K562 (cell line): ENCODE measurements around the gene ADAT2. TPM values are rescaled to one million over a fixed set of nuclear protein-coding genes. Genes with fewer than 3 reads are reported as not detected.
A peak's percentile ranks its signal among the peaks of the same experiment; 100 is the strongest.

Experiments used
- BCLAF1 ChIP-seq, 2 experiments: fragments of 450-650 bp in 1 of 2; IDR thresholded peaks; 2 replicates each; pipeline ENCODE4 v1.6.1; 2011 to 2017; ENCODE audit warnings: low read depth in 2 of 2, antibody characterized with exemption in 1 of 2, borderline replicate concordance in 1 of 2, low read length in 1 of 2, mild to moderate bottlenecking in 1 of 2, mixed read lengths in 1 of 2; ENCODE audit not compliant: control insufficient read depth in 1 of 2
- E2F1 ChIP-seq: sonication (generic); formaldehyde crosslinking; IDR thresholded peaks from 2 replicates; pipeline ENCODE4 v1.8.1; 2023; ENCODE audit warnings: mild to moderate bottlenecking, missing genetic modification reagents, moderate library complexity
- EWSR1 ChIP-seq: fragments of 450-650 bp; IDR thresholded peaks from 2 replicates; pipeline ENCODE4 v1.6.1; 2018; ENCODE audit warnings: borderline replicate concordance, mild to moderate bottlenecking, low read depth, moderate library complexity; ENCODE audit not compliant: partially characterized antibody
- EZH2 ChIP-seq: IDR thresholded peaks from 2 replicates; pipeline ENCODE4 v1.6.1; 2012; ENCODE audit warnings: low read depth, mild to moderate bottlenecking, inconsistent platforms, low read length, borderline replicate concordance
- GTF2F1 ChIP-seq: IDR thresholded peaks from 2 replicates; pipeline ENCODE4 v1.6.1; 2011; ENCODE audit warnings: low read depth, low read length, improper control_type of control experiment
- HDAC1 ChIP-seq, 2 experiments: fragments of 450-650 bp; IDR thresholded peaks; 2 replicates each; pipeline ENCODE4 v1.6.1; 2016 to 2017; ENCODE audit warnings: inconsistent platforms in 1 of 2, mild to moderate bottlenecking in 1 of 2, moderate library complexity in 1 of 2
- HLTF ChIP-seq: fragments of 450-650 bp; IDR thresholded peaks from 2 replicates; pipeline ENCODE4 v1.6.1; 2016
- HNRNPH1 ChIP-seq: fragments of 200-400 bp; formaldehyde crosslinking; optimal IDR thresholded peaks from 2 replicates; pipeline ENCODE3; 2017; ENCODE audit warnings: low read depth, mild to moderate bottlenecking, low read length, moderate library complexity
- KAT8 ChIP-seq: fragments of 450-650 bp; IDR thresholded peaks from 2 replicates; pipeline ENCODE4 v1.6.1; 2016; ENCODE audit warnings: low read depth, mild to moderate bottlenecking
- KLF16 ChIP-seq: IDR thresholded peaks from 2 replicates; pipeline ENCODE4 v1.6.1; 2016; ENCODE audit warnings: antibody characterized with exemption
- MLLT1 ChIP-seq, 2 experiments: fragments of 450-650 bp; IDR thresholded peaks; 2 replicates each; pipeline ENCODE4 v1.6.1; 2016
- NCOA4 ChIP-seq: fragments of 450-650 bp; IDR thresholded peaks from 2 replicates; pipeline ENCODE4 v1.6.1; 2018; ENCODE audit warnings: mild to moderate bottlenecking; ENCODE audit not compliant: partially characterized antibody
- NFE2 ChIP-seq: IDR thresholded peaks from 2 replicates; pipeline ENCODE4 v1.6.1; 2014; ENCODE audit warnings: antibody characterized with exemption, low read depth
- RBBP5 ChIP-seq: fragments of 200-600 bp; sonication (generic); IDR thresholded peaks from 2 replicates; pipeline ENCODE4 v1.6.1; 2012; ENCODE audit warnings: borderline replicate concordance, mild to moderate bottlenecking, low read length, control low read depth, inconsistent platforms; ENCODE audit not compliant: insufficient read depth, poor library complexity, severe bottlenecking
- SUPT5H ChIP-seq: fragments of 450-650 bp; IDR thresholded peaks from 2 replicates; pipeline ENCODE4 v1.6.1; 2016
- TBL1XR1 ChIP-seq, 2 experiments: IDR thresholded peaks; 2 replicates each; pipeline ENCODE4 v1.6.1; 2012; ENCODE audit warnings: improper control_type of control experiment in 2 of 2, low read length in 2 of 2, mild to moderate bottlenecking in 1 of 2
- YBX1 ChIP-seq: fragments of 450-650 bp; IDR thresholded peaks from 2 replicates; pipeline ENCODE4 v1.7.1; 2016; ENCODE audit warnings: mild to moderate bottlenecking
- YY1 ChIP-seq, 3 experiments: IDR thresholded peaks; 2 replicates each; pipeline ENCODE4 v1.6.1; 2011; ENCODE audit warnings: low read length in 2 of 3, mild to moderate bottlenecking in 2 of 3, moderate library complexity in 2 of 3, borderline replicate concordance in 1 of 3, control low read depth in 1 of 3, low read depth in 1 of 3; ENCODE audit not compliant: insufficient read depth in 3 of 3, insufficient replicate concordance in 2 of 3, control insufficient read depth in 1 of 3, insufficient read length in 1 of 3; ENCODE audit errors: extremely low read depth in 1 of 3
- ZFPM2 ChIP-seq: fragments of 250-450 bp; sonication (Bioruptor Pico); IDR thresholded peaks from 2 replicates; pipeline ENCODE4 v1.5.1; 2022; ENCODE audit warnings: mild to moderate bottlenecking
- ZNF165 ChIP-seq: fragments of 250-450 bp; sonication (Bioruptor Pico); IDR thresholded peaks from 2 replicates; pipeline ENCODE4 v1.4.0; 2020; ENCODE audit warnings: borderline replicate concordance
- ZNF24 ChIP-seq: fragments of 450-650 bp; IDR thresholded peaks from 2 replicates; pipeline ENCODE4 v1.6.1; 2016
- ZNF253 ChIP-seq: fragments of 250-450 bp; sonication (Bioruptor Pico); conservative IDR thresholded peaks from 2 replicates; pipeline ENCODE4 v1.6.1; 2021; ENCODE audit warnings: mild to moderate bottlenecking
- ZNF263 ChIP-seq: sonication (generic); formaldehyde crosslinking; IDR thresholded peaks from 2 replicates; pipeline ENCODE4 v1.8.0; 2022; ENCODE audit warnings: mild to moderate bottlenecking, missing genetic modification reagents, borderline replicate concordance
- ZNF324 ChIP-seq: fragments of 250-450 bp; sonication (Bioruptor Pico); IDR thresholded peaks from 2 replicates; pipeline ENCODE4 v1.4.0; 2020; ENCODE audit warnings: mild to moderate bottlenecking
- ZNF41 ChIP-seq: fragments of 250-450 bp; sonication (Bioruptor Pico); conservative IDR thresholded peaks from 2 replicates; pipeline ENCODE4 v1.4.0; 2020; ENCODE audit warnings: mild to moderate bottlenecking
- ZNF507 ChIP-seq: conservative IDR thresholded peaks from 2 replicates; pipeline ENCODE4 v1.6.1; 2017; ENCODE audit warnings: missing genetic modification characterization, missing compliant biosample characterization
- polyA plus RNA-seq, 8 experiments: library from polyadenylated mRNA; depleted of rRNA in 4 of 8; stranded (reverse) in 5 of 8; unstranded in 3 of 8; fragments of >200 nt; fragmentation: Nextera tagmentation in 2 of 8; fragmentation: Illumina TruSeq in 1 of 8; extraction: Ambion mirVana in 2 of 8; extraction: Trizol in 1 of 8; gene quantifications; 2 replicates each; pipeline versions ENCODE4 v1.2.1 to v1.2.3, GENCODE V29; 2011 to 2014; ENCODE audit warnings: inconsistent platforms in 1 of 8, missing spikeins in 1 of 8
- total RNA-seq, 7 experiments: library from RNA; depleted of rRNA in 6 of 7; stranded (reverse); fragments of >200 nt in 6 of 7; fragmentation: Illumina TruSeq in 2 of 7; extraction: Trizol in 2 of 7; gene quantifications; 2 replicates each; pipeline versions ENCODE4 v1.2.1 to v1.2.3, GENCODE V29; 2011 to 2021; ENCODE audit warnings: low replicate concordance in 1 of 7

Gene ADAT2
- total and polyA plus RNA-seq, 9 of the 15 experiments (the other 6 are each of a cell fraction or from before 2014, with no cell fraction given): 13.0 to 62.5 (median 31.7) TPM

GRCh38 chr6:143485967-143486366, 35.5 kb upstream of the ADAT2 start (continued):
- TF ChIP-seq RBBP5: no peak
- TF ChIP-seq HLTF: no peak
- no peak for TF ChIP-seq EWSR1
- TF ChIP-seq SUPT5H: no peak
- no peak for TF ChIP-seq NCOA4
- TF ChIP-seq NFE2: no peak
- TF ChIP-seq HDAC1 (IDR thresholded peaks at IDR 0.05): no peak
- no peak for TF ChIP-seq KLF16
- no peak for TF ChIP-seq BCLAF1 (IDR thresholded peaks at IDR 0.05; ENCODE audit: borderline replicate concordance in 1 of 2, control insufficient read depth in 1 of 2, low read depth in 2 of 2, low read length in 1 of 2)
- TF ChIP-seq EZH2: no peak
- TF ChIP-seq ZNF324 (CRISPR knock-in tag): 0 out of 2 replicates have a peak, but pooled peaks have one; percentile 10
- no peak for TF ChIP-seq ZNF165 (CRISPR knock-in tag)
- no peak for TF ChIP-seq HNRNPH1
- TF ChIP-seq YY1 (IDR thresholded peaks at IDR 0.05; ENCODE audit: borderline replicate concordance in 1 of 3, control insufficient read depth in 1 of 3, extremely low read depth in 1 of 3, insufficient read depth in 3 of 3, insufficient read length in 1 of 3, insufficient replicate concordance in 2 of 3, low read depth in 1 of 3, low read length in 2 of 3): no peak
- no peak for TF ChIP-seq TBL1XR1 (IDR thresholded peaks at IDR 0.05; ENCODE audit: low read length in 2 of 2)
- no peak for TF ChIP-seq MLLT1 (IDR thresholded peaks at IDR 0.05)
- no peak for TF ChIP-seq ZNF507 (tag)
- TF ChIP-seq KAT8: no peak
- TF ChIP-seq ZNF41 (CRISPR knock-in tag): no peak
- no peak for TF ChIP-seq GTF2F1
- no peak for TF ChIP-seq ZNF24
- TF ChIP-seq ZNF253 (CRISPR knock-in tag): no peak
- no peak for TF ChIP-seq ZFPM2 (CRISPR knock-in tag)
- TF ChIP-seq YBX1: no peak
- TF ChIP-seq E2F1: no peak
- TF ChIP-seq ZNF263 (CRISPR knock-in tag): no peak
